Activated T-helper 1 cell treated with anti-CD3 and anti-CD28 coated beads, Interleukin-2, amount 50 U/mL, for 16 hours (primary cell): ENCODE results near the gene P3H2.

Experiments
- DNase-seq, 2 donors: peaks; one replicate each; pipeline ENCODE4 v3.0.0-alpha.2; 2020; ENCODE audit warnings: low read depth in 1 of 2, low spot score in 1 of 2

The P3H2 gene

DNA sequence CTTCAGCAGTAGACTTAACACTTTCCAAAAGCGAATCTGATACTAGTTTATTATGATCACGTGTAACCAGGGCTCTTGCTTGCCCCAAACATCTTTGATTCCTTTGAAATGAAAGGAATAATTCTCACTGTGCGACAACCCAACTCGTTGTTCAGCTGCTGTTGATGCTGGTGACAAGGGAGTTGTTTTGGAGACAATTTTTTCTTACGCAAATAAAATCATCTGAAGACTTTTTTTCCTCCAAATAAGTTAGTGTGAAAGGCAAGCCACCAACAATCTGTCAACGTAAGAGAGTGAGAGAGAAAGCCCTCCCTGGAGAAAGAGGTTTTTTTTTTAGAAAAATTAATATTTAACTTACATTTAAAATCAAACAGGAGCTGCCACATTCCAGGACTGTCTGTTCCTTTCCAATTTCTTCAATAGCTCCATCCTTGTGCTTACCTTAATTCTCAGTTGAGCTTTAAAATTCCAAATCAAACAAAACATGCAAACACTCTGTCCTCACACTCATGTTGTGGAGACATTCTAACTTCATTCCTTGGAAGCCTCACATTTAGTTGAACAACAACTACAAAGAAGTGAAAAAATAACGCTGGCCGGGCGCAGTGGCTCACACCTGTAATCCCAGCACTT is 4.9 kb upstream of the P3H2 start:
- DNase-seq, result no peak

DNA sequence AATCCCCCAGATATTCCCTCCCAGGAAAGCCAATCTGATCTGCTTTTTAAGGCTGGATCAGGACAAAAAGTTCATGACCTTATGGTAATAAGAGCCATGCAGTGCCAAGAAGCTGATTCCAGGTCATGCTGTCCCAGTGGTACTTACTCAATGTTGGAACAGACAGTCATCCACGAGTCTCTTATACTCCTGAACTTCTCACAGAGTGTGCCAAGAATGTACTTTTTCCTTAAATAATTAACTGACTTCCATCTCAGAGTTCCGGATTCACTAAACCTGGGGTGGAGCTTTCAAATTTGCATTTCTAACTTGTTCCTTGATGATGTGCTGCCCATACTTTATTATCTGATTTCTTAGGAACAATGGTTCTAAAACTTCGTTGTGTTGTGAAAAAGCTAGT is 3.4 kb upstream of the P3H2 start:
- DNase-seq, result no peak

DNA sequence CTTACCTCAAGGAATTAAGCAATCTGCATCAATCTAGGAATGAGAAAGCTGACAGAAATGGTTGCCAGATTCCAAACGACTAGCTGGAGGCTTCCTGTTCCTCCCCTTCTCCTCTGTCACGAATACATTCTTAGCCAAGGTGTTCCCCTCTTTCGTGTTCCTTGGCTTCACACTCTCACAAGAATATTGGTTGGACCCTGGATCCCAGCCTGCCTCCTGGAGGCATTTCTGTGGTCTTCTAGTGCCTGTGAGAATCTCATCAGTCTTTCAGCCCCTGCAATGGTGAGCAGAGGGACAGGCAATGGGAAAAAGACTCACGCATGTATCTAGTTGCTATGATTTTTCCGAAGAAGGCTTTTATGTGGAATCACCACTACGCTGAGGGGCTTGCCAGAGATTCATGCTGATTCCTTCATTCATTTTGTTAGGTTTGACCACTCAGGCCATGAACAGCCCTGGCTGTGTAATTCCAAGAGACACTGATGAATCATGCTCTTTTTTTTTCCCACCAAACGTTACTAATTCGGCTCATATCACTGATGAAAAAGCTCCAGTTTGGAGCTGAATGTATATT is 1.6 kb upstream of the P3H2 start:
- no peak for DNase-seq

DNA sequence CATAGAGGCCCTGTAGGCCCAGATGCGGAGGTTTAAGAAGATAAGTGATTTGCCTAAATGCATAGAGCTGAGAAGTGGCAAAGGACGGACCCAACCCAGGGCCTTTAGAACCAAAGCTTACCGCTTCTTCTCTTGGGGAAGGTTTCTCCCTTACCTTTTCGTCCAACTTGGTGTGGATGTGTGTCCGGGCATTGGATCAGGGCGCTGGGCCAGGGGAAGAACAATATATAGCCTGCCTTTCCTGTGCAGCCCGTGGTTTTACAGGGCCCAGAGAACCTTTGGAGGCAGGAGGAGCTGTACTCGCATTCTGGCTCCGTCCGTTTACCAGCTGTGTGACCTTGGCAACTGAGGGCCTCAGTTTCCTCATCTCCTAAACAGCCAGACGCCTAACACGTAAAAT is 686 bp upstream of the P3H2 start:
- DNase-seq, result no peak

DNA sequence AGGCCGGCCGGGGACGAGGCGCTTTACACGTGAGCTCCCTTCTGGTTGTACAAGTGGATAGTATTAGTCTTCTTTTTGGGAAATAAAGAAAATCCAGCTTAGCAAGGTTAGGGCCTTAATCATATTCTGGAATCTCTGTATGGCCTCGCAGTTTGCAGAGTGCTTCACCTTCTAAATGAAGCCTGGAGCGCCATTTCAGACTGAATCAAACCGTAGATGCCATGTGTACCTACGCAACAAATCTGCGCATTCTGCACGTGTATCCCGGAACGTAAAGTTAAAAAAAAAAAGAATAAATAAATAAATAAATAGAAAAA is 322 bp upstream of the P3H2 start:
- DNase-seq, result no peak

DNA sequence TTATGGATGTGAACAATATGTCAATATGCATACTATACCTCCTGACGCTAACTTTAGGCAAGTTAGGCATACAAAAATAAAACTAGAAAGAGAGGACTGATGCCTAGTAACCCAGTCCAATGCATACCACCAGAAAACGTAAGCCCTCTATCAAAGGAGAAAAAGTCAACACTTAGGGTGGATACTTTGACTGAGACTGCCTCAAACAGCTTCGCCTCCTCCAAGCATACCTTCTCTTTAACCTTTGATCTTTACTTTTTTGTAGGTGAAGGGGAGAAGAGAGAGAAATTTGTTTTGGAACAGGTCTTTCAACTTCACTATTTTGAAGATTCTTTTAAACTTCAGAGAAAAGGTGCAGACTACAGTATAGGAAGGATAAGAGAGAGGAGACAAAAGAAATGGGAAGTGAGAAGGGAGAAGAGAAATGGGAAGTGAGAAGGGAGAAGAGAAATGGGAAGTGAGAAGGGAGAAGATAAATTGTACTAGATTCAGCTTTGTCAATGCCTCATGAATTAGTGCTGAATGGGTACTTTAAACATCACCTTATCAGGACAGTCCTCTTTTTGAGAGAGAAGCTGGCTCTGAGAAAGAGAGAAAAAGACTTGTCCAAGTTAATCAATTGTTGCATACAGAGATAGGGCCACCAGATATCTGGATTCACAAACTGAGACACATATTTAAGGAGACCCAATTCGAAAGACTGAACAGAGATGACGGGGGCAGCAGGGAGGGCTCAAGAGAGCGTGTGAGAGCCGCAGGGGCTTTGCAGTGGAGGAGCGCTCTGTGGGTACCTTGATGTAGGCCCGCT is 1.0 kb downstream of the P3H2 start:
- no peak for DNase-seq

DNA sequence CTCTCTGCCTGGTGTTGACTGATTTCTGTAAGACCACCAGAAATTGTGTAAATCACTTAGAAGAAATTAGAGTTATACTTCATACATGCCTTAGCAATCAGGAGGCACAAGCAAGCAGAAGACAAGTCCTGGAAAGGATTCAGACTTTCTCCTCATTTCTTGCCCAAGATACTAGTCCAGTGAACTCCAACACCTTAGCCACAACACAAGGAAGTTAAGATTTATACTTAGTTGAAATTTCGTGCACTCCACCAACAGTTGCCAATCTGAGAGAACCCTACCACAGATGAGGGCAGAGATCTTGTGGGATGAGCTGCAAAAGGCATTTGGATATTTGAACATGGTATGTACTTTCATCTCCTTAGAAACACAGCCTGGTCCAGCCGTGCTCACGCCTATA is 2.3 kb downstream of the P3H2 start:
- DNase-seq, result no peak

DNA sequence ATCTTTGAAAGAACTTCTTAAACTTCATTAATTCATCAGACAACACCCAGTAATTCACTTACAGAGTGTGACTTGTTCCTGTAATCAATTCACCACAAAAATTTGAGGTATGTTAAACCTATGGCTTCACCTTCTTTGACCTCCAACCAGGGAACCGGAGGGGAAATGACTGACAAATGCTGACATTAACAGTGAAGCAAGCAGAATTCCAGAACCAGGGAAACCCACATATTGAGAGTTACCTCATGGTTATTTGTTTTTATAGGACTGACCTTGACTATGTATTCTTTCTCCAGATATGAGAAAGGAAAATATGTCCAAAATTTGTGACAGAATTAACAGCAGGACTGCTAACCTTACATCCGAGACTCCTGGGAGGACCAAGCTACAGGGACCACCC is 2.7 kb downstream of the P3H2 start:
- no peak for DNase-seq

DNA sequence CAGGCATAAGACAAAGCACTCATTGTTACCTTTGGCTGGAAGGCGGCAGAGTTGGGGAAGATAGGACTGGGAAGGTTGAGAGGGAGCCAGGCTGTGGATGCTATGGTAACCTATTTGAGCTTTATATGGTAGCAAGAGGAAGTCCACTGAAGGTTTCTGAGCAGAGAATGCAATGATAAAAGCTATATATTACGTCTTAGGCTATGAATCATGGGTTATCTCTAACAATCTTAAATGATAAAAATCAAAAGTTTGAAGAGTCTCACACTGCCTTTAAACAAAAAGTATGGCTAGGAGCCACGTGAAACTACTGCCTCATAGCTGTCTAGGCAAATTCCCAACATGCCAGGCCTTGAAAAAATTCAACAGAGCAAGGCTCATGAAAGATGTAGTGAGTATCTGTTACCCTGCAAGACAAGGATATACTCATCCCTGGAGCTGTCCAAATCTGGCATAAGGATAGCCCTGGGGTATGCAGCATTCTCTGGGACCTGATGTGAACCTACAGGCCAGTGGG is 4.1 kb downstream of the P3H2 start:
- no peak for DNase-seq

DNA sequence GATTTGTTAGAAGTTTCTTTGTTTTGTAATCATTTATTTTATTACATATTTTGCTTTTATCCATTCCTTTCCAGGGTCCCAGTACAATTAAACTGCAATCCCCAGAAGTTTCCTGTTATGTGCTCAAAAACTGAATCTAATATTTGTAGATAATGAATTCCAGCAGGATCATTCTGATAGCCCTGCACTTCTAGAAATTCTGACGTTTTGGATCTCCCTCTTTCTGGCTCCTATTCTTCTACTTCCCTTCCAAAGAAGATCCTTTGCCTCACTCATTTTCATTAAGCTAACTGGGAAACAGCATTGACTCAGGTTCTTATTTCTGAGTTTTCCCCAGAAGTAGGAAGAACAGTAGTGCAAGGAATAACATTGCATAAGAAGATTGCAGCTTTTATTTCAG is 9.9 kb downstream of the P3H2 start:
- DNase-seq, result no peak

DNA sequence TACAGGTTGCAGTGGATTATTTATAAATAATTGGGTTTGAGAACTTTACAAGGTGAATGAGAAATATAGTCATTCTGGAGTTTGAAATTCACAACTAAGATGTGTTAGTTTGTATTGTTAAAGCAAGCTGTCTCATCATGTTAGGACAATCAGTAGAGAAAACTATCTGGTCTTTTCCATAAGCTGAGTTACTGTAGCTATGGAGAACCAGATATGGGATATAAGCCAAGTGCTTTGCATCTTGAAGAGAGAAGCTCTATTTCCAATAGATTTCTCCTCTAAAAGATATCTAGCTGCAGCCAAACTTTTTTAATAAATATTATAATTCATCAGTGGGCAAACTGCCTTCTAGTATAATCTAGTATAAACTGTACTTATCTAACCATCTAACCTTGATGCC is 11.3 kb downstream of the P3H2 start:
- no peak for DNase-seq

DNA sequence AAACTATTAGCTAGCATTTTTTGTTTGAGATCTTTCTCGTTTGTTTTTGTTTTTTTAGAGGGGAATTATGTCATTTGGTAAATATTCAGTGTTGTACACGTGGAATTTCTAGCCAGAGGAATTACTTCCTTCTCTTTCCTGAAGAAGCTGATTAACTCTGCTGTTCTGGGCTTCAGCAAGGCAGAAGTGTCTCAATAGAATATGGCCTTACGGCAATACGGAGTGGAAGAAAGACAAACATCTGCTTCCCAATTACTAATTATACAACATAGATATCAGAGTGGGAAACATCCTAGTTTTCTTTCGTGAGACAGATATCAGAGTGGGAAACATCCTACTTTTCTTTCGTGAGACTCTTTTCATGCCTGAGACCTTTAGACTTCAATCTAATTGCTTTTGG is 11.9 kb downstream of the P3H2 start:
- DNase-seq, result no peak

DNA sequence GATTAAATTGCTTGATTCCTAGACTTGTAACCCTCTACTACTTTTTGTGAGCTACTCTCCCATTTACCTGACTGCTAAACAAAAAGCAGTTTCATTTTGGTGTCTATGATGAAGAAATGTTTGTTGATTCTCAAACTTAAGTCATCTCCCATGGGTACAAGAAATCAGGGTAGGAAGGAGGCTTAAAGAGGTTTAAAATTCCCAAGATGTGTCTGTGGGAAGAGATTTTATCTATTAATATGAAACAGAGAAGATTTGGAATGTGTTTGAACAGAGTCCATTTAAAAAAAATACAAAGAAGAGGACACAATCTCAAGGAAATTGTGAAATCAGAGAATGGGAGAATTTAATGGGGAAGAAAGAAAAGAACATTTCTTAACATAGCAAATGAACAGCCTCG is 14.8 kb downstream of the P3H2 start:
- no peak for DNase-seq

DNA sequence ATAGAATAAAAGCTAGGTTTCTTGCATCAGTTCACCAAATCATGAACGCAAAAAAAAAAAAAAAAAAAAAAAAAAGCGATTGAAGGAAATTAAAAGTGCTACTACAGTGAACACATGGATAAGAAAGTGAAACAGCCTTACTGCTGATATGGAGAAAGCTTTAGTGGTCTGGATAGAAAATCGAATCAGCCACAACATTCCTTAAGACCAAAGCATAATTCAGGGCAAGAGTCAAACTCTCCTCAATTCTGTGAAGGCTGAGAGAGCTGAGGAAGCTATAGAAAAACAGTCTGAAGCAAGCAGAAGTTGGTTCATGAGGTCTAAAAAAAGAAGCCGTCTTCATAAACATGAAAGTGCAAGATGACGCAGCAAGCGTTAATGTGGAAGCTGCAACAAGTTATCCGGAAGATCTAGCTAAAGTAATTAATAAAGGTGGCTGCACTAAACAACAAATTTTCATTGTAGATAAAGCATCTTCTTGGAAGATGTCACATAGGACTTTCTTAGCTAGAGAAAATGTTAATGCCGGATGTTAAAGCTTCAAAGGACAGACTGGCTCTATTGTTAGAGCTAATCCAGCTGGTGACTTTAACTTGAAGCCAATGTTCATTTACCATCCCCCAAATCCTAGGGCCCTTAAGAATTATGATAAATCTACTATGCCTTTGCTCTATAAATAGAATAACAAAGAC is 19.2 kb downstream of the P3H2 start:
- no peak for DNase-seq

DNA sequence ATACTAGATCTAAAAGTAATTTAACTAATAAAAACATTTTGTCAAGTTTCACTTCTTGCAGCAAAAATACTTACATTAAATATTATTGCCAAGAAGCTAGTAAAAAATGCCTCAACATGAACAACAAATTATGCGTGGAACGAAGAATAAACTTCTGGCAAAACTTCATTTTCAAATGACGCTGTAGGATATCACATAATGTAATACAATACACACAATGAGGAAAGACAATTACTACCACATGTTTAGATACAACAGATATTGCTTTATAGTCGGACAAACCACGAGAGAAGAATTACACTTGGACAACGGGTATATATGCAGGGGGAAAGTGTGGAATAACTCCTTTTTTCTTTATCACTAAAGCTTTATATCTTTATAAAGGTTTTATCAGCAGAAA is 21.6 kb downstream of the P3H2 start:
- no peak for DNase-seq

DNA sequence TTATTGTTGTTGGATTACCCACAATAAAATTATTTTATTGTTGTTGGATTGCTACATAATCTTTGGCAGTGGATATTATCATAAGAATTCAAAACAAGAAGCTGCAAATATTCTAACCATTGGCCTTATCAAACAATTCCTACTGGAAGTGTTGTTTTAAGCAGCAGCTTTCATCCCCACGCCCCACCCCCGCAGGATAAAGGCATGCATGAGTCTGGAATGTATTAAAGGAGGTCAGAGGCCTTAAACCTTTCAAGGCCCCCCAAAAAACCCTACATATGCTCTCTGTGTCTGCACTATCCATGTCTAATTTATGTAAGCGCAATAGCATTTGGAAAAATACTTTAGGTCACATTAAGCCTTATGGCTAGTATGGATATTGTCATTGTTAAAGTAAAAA is 23.1 kb downstream of the P3H2 start:
- no peak for DNase-seq

DNA sequence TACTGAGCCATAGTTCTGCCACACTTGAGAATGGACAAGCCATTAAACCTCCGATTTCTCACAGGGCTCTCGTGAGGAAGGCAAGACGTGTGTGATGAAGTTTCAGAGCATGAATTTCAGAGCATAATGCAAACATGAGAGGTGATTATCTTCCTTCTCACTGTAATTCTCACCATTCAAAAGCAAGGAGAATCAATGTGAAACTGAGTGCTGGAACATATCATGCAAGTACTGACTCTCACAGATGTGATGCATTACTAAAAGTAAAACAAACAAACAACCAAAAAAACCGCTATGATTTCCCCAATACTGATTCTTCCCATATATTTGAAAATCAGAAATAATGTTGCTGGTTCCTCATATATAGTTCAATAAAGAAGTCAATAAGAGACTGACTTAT is 23.7 kb downstream of the P3H2 start:
- DNase-seq, result no peak

DNA sequence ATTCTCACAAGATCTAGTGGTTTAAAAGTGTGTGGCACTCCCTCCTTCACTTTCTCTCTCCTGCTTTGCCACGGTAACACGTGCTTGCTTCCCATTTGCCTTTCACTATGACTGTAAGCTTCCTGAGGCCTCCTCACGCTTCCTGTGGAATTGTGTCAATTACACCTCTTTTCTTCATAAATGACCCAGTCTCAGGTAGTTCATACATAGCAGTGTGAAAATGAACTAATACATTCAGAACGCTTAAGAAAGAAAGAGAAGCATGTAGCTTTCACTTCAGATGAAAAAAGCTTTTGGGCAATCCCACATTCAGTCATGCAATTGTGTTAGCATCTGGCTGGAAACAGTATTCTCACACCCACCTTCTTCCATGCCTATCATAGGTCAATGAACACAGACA is 24.4 kb downstream of the P3H2 start:
- DNase-seq, result no peak

DNA sequence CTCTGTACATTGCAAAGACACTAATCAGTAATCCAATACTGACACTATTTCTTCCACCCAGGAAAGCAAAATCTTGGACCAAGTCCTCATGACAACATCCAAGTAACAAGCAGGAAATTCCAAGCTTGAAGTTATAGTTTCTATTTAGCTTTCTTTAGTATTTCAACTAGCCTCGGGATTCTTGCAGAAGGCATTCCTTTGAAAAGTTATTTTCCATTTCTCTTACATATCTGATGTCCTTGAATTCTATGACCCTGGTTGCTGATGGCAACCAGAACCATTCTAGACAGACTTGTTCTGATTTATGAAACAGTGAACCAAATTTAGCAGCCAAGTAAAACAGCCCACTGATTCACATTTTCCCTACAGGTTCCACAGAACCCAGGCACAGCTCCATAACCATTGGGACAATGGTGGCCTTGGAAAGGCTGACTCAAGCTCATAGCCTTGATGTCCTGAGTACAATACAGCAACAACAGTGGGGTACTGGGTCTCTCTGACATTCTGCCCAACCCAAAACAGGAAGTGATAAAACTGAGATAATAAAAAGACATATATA is 26.5 kb downstream of the P3H2 start:
- no peak for DNase-seq

DNA sequence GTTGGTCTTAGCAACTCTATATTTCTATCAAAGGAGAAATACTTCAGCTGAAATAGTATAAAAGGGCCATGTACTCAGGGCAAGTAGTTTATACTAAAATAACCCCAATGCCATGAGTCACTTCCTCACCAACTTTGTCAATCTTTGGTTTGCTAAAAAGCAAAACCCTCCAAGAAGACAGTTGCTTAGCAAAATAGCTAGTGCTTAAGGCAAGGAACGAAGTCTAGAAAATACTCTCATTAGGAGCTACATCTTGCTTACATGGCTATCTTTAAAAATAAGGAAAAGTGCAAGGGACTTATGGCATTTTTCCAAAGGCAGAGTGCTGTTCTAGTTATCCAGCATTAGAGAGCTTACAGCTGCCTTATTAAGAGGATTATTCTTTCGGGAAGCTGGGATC is 28.4 kb downstream of the P3H2 start:
- DNase-seq, result no peak

DNA sequence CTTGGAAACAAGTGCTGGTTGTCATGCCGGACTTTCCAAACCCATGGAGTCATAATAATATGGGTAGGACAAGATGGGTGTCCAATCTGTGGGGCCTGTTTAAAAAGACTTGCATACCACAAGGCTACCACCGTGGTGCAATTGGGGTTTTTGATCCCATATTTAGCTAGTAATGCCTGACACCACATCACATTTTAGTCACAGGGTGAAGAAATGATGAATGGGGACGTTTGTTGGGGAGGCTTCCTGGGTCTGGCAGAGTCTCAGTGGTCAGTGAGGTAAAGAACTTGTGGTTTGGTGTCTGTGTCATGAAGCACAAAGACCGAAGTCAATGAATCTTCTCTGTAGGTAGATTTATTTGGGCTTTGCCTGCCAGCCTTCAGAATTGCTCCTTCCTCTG is 31.0 kb downstream of the P3H2 start:
- no peak for DNase-seq

DNA sequence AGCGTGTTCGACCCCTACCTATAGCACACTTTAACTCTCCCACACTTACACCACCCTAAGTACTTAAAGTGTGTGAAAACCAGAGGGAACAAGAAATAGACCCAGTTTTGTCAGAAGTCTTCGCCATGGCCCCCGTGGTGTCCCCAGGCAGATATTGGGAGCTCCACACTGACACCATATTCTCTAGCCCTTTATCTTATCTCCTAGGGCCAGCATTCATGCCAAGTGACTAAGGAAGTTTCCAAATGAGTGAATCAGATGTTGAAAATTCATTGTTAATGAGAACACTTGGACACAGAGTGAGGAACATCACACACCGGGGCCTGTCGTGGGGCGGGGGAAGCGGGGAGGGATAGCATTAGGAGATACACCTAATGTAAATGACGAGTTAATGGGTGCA is 31.8 kb downstream of the P3H2 start:
- DNase-seq, result no peak
